DMS153 treated with DMSO at 0.1 percent for 48 hours (cell line): Measurements from ENCODE around the gene BLTP2.
"Not testable (repeated sequence)": the region's sequence is repeated elsewhere in the genome, so short reads cannot be mapped to it uniquely, and the experiment has no call there.

Source experiments
- DNase-seq: peaks from one replicate; lab custom pipeline; 2025; ENCODE audit not compliant: unreplicated experiment; lab: John Stamatoyannopoulos, UW

BLTP2 gene

GRCh38 chr17:28646039-28646754, 1.2 kb upstream of the BLTP2 start:
- no peak for DNase-seq

DNA sequence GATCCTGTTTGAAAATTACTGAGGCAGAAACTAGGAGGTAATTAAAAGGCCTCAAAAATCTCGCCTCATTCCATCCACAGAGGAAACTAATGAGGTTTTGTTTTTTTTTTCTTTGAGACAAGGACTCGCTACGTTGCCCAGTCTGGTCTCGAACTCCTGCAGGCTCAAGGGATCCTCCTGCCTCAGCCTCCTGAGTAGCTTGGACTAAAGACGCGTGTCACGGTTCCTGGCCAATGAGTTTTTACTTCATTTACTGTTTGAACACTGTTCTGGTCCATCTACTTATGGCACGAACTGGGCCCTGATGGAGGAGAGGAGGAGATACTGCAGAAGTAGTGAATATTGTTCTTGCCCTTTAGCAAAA, 600 bp upstream of the BLTP2 start:
- DNase-seq, result no peak

GRCh38 chr17:28643983-28644786, 773 bp downstream of the BLTP2 start:
- DNase-seq, result peak; percentile 6

- no peak for DNase-seq
Observed at GRCh38 chr17:28641579-28641978, 3.4 kb downstream of the BLTP2 start.

GRCh38 chr17:28635506-28635905, 9.5 kb downstream of the BLTP2 start:
- no peak for DNase-seq

GRCh38 chr17:28634206-28634865, 10.6 kb downstream of the BLTP2 start:
- DNase-seq, result no peak

- no peak for DNase-seq
Observed at GRCh38 chr17:28626818-28627217, 18.1 kb downstream of the BLTP2 start.

GRCh38 chr17:28624148-28624547, 20.8 kb downstream of the BLTP2 start:
- no peak for DNase-seq

- no peak for DNase-seq
Observed at GRCh38 chr17:28623696-28624095, 21.3 kb downstream of the BLTP2 start.

DNA sequence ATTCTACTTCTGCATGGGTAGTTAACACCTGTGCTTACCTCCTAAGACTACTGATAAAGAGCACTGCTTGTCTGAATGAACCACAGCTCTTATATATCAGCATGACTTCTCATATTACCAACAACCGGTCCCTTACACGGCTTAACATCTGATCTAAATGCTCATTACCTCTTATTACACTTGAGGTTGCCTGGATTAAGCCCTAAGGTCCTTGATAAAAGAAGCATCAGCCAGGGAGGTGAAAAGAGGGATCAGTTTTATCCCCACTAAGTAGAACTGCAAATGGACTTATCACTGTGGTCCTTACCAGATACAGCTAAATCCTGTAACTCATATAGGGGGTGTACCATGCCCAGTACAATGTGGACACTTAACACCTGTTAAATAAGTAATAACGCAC, 22.8 kb downstream of the BLTP2 start:
- DNase-seq, result no peak

DNA sequence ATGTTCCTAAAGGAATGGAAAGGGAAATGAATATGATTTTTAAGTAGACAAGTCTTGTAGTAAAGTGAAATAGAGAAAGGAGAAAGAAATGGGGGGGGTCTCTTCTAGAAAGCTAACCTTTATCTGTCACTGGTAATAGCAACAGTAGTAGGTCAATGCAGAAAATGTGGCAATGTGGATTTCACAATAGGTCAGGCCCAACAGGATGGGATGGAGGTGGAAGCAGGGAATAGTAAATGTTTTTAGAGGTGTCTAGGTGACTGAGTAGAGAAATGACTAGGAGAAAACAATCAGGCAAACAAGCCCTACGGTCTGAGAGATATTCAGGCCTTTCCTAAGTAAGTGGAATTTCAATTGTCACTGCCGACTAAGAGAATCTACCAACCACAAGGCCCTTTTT, 24.9 kb downstream of the BLTP2 start:
- no peak for DNase-seq

GRCh38 chr17:28618464-28618863, 26.5 kb downstream of the BLTP2 start:
- no peak for DNase-seq

DNA sequence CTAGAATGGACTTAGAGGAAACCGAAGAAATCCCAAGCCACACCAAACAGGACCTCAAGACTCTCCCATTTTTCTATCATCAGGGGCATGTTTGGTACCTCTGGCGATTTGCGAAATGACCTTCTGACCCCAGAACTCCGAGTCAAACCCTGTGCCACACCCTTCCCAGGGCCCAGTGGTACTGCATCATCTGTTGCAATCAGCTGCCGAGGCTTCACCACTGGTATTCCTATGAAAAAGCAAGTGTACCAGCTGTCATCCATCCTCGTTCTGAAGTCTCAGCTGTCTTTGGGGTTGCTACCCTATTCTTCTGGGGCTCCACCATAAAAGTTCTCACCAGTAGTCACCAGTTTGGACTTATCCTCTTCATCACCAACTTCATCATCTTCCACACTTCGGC, 28.7 kb downstream of the BLTP2 start:
- DNase-seq, result no peak

GRCh38 chr17:28615260-28615940, 29.6 kb downstream of the BLTP2 start:
- no peak for DNase-seq

- no peak for DNase-seq
Observed at GRCh38 chr17:28613931-28614381, 31.0 kb downstream of the BLTP2 start, which contains the start of gene RSKR. RSKR (minus strand) TSS chr17:28614185; CDS start chr17:28614161, 24 bp downstream.

DNA sequence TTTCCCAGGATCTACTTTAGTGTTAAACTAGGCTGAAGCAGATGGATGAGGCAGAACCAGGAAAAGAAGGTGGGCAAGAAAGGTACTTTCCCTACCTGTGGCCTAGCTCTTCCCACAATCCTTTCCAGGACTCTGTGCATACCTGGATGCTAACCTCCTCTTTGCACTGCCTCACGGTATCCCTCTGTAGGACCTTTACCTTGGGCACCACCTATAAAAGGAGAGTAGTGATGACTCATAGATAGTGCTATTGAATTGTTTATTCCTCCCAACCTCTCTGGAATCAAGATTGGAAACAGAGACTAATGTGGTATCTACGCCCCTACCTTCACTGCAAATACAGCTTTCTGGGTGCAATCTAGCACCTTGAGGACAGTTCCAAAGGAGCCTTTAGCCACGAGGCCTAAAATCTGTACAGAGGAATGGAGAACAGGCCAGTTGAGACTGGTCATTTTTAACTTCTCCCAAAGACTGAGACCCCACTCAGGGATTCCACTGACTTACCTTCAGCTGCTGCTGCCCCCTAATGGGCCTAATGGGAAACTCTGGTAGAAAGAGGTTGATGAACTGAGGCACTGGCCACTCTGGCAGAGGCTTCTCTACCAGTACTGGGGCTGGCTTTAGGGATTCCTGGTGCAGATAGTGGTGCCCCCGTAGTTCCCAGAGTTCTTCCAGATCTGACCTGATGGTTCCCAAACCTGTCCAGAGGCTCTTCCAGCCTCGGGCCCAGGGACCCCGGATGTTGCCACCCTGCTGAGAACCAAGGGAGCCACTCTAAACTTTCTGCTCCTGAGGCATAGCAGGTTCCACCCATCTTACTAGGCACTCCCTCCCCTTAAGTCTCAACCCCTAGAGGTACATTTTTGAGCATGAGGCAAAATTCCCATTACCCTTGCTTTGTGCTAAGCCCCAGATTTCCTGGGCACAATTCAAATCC, 31.8 kb downstream of the BLTP2 start:
- peak; percentile 44 for DNase-seq

DNA sequence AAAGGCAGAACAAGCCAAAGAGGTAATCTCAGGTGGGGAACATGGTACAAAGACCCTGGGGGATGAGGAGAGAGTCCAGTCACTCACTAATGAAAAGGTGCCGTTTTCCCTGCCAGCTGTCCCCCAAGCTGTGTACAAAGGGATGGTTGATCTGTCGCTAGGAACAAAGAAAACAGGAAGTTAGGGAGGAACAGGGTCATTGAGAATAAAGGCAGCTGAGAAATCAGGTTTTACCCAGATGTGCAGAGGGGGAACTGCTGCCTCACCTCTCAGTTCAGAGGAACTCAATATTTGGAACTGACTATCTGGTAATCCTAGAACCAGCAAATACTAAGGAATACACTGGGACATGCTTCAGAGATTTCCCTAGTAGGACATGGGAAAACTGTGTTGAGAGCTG, 32.4 kb downstream of the BLTP2 start:
- DNase-seq, result peak; percentile 26

GRCh38 chr17:28610376-28610775, 34.6 kb downstream of the BLTP2 start:
- no peak for DNase-seq

DNA sequence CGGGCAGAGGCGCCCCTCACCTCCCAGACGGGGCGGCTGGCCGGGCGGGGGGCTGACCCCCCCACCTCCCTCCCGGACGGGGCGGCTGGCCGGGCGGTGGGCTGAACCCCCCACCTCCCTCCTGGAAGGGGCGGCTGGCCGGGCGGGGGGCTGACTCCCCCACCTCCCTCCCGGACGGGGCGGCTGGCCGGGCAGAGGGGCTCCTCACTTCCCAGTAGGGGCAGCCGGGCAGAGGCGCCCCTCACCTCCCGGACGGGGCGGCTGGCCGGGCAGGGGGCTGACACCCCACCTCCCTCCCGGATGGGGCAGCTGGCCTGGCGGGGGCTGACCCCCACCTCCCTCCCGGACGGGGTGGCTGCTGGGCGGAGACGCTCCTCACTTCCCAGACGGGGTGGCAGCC, 40.9 kb downstream of the BLTP2 start:
- not testable (repeated sequence) for DNase-seq
